ENCODE data around the gene SLC30A2. TPM values are rescaled to one million over a fixed set of nuclear protein-coding genes. Genes with fewer than 3 reads are reported as not detected.
A peak's percentile ranks its signal among the peaks of the same experiment; 100 is the strongest.

SLC30A2 gene
- total RNA-seq, 1 experiment from 2014 or later, result 0.35 TPM

DNA sequence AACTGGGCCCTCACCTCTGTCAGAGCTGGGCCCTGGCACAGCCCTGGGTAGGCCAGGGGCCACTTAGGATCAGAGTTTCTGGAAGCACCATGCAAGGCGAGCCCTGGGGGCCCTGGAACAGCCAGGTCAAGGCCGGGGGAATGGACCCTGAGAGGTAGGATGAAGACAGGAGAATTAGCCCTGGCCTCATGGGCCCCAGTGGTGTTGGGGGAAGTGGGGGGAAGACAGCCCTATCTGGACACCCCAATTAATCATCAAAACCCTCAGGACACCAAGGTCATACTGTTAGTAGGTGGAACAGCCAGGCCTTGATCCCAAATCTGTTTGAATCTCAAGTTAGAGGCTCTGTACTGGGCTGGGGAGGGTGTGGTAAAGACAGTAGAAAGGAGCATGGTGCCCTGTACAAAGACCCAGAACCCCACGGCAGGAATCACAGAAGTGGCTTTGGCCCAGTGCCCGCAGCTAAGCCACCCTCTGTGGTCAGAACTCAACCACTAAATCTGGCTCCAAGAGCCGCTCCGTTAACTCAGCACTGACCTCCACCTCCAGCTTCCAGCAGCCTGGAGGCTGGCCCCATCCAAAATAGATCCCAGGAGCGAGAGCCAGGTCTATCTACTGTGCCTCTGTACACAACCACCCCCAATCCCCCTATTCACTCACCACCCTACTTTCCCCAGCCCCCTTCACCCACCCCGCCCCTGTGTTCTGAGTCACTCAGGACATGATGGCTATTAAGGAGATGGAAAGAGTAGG, 35.5 kb upstream of the SLC30A2 start:
- H3K4me2 ChIP-seq (ENCODE audit: insufficient read depth, insufficient read length, low read length), result no peak overlapping the region
- no peaks in the 10 kb centered on the region for H3K27me3 ChIP-seq (ENCODE audit: insufficient read depth, low read length)
- no peak overlapping the region for H3K23ac ChIP-seq (ENCODE audit: insufficient read length, low read depth, low read length)
- no peak overlapping the region for H4K5ac ChIP-seq (ENCODE audit: insufficient read length, low read depth, low read length)
- H2BK12ac ChIP-seq (ENCODE audit: insufficient read length, low read depth, low read length), result no peak overlapping the region
- no peak overlapping the region for H2BK5ac ChIP-seq (ENCODE audit: insufficient read length, low read length)
- Mint-ChIP-seq H3K4me1 (peaks cover 12 to 15% of the 10 kb centered on the region in 2 experiments), H3K27ac (peak overlapping the region in 1 of 3 experiments; percentile 80; a peak in 1 of 7 replicates), H3K4me3 (no peak overlapping the region), H3K27me3 (ENCODE audit: low read depth) (peaks cover 24% of the 10 kb centered on the region), H3K9me3 (no peaks in the 10 kb centered on the region), H3K36me3 (ENCODE audit: insufficient read depth in 1 of 3, low read depth in 3 of 3) (no peaks in the 10 kb centered on the region)
- H3K14ac ChIP-seq (ENCODE audit: insufficient read depth, low read length), result no peak overlapping the region
- no peak overlapping the region for H2BK20ac ChIP-seq (ENCODE audit: low read depth, low read length, poor library complexity, severe bottlenecking)
- no peak overlapping the region for H4K8ac ChIP-seq (replicated peaks; ENCODE audit: insufficient read length, low read depth, low read length)
- H2BK120ac ChIP-seq (ENCODE audit: low read depth, low read length, poor library complexity, severe bottlenecking), result no peak overlapping the region
- H3K23me2 ChIP-seq (ENCODE audit: insufficient read length, low read depth, low read length, poor library complexity, severe bottlenecking), result no peaks in the 10 kb centered on the region
- no peak overlapping the region for H4K91ac ChIP-seq (ENCODE audit: insufficient read length, low read depth, low read length)
- no peak for DNase-seq
- WGBS (ENCODE audit: extremely low coverage, insufficient read length, low lambda C conversion rate), result no CpG with 5 or more reads among the region's 8 CpGs
- H3K4ac ChIP-seq (ENCODE audit: low read depth, low read length), result no peak overlapping the region
- no peak overlapping the region for H3K9ac ChIP-seq (ENCODE audit: extremely low read depth, insufficient read length, low read length)
- H2BK15ac ChIP-seq (ENCODE audit: low read depth, low read length), result no peak overlapping the region
- TF ChIP-seq, protein P1, sequence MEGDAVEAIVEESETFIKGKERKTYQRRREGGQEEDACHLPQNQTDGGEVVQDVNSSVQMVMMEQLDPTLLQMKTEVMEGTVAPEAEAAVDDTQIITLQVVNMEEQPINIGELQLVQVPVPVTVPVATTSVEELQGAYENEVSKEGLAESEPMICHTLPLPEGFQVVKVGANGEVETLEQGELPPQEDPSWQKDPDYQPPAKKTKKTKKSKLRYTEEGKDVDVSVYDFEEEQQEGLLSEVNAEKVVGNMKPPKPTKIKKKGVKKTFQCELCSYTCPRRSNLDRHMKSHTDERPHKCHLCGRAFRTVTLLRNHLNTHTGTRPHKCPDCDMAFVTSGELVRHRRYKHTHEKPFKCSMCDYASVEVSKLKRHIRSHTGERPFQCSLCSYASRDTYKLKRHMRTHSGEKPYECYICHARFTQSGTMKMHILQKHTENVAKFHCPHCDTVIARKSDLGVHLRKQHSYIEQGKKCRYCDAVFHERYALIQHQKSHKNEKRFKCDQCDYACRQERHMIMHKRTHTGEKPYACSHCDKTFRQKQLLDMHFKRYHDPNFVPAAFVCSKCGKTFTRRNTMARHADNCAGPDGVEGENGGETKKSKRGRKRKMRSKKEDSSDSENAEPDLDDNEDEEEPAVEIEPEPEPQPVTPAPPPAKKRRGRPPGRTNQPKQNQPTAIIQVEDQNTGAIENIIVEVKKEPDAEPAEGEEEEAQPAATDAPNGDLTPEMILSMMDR (conservative IDR thresholded peaks at IDR 0.05), result no peak
- H3K27ac ChIP-seq (ENCODE audit: insufficient read length, low read depth, low read length), result no peak overlapping the region
- no peaks in the 10 kb centered on the region; the same call in 1 of the 2 replicates for H3K4me1 ChIP-seq (ENCODE audit: insufficient read depth, low read length)
- H3K56ac ChIP-seq (ENCODE audit: insufficient read length, low read depth, low read length), result no peak overlapping the region
- no peak overlapping the region for H3K18ac ChIP-seq (ENCODE audit: insufficient read length, low read depth, low read length)
- H3K79me1 ChIP-seq (ENCODE audit: insufficient read depth, low read depth, low read length, poor library complexity, severe bottlenecking), result no peaks in the 10 kb centered on the region
- no peak overlapping the region for H3T11ph ChIP-seq (ENCODE audit: low read length)
- no peaks in the 10 kb centered on the region for H4K20me1 ChIP-seq (ENCODE audit: control insufficient read depth, insufficient read depth, insufficient read length)
- H3K79me2 ChIP-seq (ENCODE audit: insufficient read depth, low read length), result no peaks in the 10 kb centered on the region
- H2AFZ ChIP-seq (ENCODE audit: low read length), result no peak overlapping the region
- no peak overlapping the region for H2AK5ac ChIP-seq (ENCODE audit: insufficient read length, low read length)
- no peaks in the 10 kb centered on the region for H3K9me3 ChIP-seq (ENCODE audit: control insufficient read depth, low read depth, low read length)
